KG1 (cell line): Measurements from ENCODE around the gene MAB21L3.

Experiments used
- DNase-seq: peaks from one replicate; lab custom pipeline; 2025; lab: John Stamatoyannopoulos, UW

Gene MAB21L3

DNA sequence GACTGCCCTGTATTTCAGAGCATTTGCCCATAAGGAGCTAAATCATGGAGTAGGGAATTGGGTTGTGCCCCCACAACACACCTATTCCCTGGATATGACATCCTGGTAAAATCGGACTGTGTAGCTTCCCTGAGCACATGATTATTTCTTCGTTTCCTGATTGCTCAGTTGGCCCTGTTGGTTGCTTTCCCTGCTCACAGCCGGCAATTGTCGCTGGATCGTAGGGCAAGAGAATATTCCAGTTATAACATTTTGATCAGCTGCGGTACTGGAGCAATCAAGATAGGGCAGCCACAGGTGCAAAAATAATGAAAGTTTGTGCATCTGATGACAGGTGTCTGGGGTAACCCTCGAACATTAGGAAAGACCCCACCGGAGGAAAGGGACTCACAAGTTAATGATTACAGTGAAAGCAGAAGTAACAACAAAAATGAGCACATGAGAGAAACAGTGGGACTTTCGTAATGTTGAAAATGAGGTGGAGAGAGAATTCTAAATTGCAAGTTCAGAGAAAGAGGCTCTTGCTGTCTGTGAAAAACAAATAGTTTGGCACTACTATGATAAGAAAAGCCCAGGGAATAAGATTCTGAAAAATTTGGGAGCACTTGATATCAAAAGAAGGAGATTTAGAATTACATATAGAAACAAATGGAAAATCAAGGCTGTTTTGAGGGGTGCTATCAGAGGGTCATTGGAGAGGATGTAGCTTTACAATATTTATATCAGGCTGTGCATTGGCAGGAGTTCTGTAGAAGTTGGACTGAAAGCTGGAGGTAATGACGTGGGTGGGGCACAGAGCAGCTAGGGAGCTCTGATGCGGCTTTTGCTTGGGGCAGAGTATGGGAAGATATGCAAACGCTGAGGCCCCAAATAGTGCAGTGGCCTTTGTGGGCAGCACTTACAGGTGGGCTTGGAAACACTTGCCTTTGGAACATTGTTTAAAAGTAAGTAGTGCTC is at the start of gene MAB21L3:
TSS of gene MAB21L3 (plus strand) at position 833 of the 957 bp plus-strand sequence. CDS start 1,217 bp downstream, outside the sequence.
- no peak for DNase-seq

DNA sequence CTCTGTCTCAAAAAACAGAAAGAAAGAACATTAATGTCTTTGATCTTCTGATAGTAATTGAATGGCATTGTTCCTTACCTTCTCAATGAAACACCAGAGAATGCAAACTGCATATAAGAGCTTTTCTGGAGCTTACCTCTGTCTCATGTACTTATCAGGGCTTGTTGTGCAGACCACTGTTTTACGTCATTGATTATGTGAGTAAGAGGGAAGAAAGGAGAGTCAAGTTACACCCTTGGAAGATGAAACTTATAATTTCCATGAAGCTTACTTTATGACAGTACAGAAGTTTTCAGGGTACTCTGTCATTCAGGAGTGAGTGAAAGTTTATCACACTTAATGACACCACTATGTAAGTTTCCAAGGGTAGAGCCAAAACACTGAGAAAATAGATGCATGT is 49.0 kb upstream of the MAB21L3 start:
- DNase-seq, result no peak

- DNase-seq, result no peak
Observed at GRCh38 chr1:116064616-116065015, 46.6 kb upstream of the MAB21L3 start.

GRCh38 chr1:116066868-116067565 is 44.2 kb upstream of the MAB21L3 start:
- no peak for DNase-seq

- DNase-seq, result no peak
Observed at GRCh38 chr1:116067566-116067890, 43.7 kb upstream of the MAB21L3 start.

- no peak for DNase-seq
Observed at GRCh38 chr1:116075575-116075974, 35.6 kb upstream of the MAB21L3 start.

- DNase-seq, result no peak
Observed at GRCh38 chr1:116075990-116076389, 35.2 kb upstream of the MAB21L3 start.

DNA sequence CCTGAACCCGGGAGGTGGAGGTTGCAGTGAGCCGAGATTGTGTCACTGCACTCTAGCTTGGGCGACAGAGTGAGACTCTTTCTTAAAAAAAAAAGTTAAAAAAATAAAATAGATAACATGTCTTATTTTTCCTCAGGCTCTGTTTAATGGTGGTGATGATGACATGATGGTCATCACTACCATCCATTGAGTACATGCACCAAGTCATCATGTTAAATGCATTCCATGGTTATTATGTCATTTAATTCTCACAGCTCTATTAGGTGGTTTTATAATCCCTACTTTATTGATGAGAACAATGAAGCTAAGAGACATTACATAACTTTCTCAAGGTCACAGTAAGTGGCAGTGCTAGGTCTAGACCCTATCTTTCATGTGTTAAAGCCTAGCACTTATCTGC is 34.4 kb upstream of the MAB21L3 start:
- DNase-seq, result no peak

- DNase-seq, result no peak
Observed at GRCh38 chr1:116078699-116079223, 32.4 kb upstream of the MAB21L3 start.

DNA sequence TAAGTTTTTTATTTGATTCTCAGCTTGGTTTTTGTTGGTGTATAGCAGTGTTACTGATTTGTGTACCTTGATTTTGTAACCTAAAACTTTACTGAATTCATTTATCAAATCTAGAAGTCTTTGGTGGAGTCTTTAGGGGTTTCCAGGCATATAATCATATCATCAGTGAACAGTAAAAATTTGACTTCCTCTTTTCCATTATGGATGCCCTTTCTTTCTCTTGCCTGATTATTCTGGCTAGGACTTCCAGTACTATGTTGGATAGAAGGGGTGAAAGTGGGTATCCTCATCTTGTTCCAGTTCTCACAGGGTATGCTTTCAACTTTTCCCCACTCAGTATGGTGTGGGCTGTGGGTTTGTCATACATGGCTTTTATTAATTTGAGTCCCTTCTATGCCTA is 23.6 kb upstream of the MAB21L3 start:
- DNase-seq, result no peak

DNA sequence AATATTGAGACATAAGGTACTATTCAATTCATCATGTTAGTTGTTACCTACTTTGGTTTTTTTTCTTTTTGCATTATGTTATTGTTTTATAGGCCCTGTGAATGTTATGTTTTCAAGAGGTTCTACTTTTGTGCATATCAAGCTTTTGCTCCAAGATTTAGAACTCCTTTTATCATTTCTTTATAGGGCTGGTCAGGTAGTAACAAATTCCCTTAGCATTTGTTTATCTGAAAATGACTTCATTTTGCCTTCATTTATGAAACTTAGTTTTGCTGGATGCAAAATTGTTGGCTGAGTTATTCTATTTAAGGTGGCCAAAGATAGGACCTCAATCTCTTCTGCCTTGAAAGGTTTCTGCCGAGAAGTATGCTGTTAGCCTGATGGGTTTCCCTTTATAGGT is 21.3 kb upstream of the MAB21L3 start:
- no peak for DNase-seq

GRCh38 chr1:116091083-116091482 is 20.1 kb upstream of the MAB21L3 start:
- DNase-seq, result no peak

DNA sequence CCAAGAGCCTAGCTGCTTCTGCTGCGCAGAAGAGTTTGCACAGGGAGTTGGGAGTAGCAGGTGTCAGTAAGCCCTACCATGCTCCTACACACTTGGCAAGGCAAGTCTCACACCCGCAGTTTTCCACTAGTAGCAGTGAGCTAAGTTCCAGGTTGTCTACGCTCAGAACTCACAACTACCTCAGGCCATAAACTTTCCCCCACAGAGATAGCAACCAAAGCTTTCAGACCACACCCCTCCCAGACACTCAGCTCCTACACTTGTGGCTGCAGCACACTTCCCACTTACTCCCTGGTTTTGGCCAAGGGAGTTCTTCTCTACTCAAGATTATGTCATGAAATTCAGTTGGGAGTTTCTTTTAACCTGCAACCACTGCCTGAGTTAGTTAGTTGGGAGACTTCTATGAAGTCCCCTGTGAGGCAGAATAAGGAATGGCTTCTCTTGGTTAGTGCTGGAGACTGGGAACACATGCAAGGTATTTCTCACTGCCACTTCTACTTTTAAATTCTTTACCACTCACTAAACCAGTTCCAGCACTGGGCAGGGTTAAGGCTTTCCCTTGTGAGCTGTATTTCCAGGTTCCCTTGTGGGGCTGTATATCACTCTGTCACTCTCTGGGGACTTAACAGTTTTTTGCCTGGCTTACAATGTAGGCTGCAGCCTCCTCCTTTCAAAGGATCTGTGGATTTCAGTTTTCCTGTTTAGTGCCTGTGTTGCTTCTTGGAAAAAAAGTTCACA is 18.3 kb upstream of the MAB21L3 start:
- DNase-seq, result no peak

- no peak for DNase-seq
Observed at GRCh38 chr1:116095027-116095426, 16.2 kb upstream of the MAB21L3 start.

GRCh38 chr1:116096013-116096618 is 15.1 kb upstream of the MAB21L3 start:
- DNase-seq, result no peak

- no peak for DNase-seq
Observed at GRCh38 chr1:116097626-116098025, 13.6 kb upstream of the MAB21L3 start.

DNA sequence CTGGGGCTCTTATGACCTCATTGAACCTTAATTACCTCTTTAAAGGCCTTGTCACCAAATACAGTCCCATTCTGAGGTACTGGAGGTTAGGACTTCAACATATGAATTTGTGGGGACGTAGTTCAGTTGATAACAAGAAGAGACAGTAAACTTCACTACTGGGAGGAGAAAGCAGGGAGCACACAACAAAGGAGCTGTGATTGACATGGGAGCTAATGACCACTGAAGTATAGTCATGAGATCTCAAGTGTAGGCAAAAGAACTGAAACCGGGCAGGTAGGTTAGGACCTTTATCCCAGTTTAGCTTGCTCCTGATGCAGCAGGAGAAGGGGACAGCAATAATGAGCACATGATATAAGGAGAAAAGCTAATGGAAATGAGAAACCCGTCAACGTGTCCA is 11.8 kb upstream of the MAB21L3 start:
- DNase-seq, result no peak

GRCh38 chr1:116099919-116100318 is 11.3 kb upstream of the MAB21L3 start:
- DNase-seq, result no peak

DNA sequence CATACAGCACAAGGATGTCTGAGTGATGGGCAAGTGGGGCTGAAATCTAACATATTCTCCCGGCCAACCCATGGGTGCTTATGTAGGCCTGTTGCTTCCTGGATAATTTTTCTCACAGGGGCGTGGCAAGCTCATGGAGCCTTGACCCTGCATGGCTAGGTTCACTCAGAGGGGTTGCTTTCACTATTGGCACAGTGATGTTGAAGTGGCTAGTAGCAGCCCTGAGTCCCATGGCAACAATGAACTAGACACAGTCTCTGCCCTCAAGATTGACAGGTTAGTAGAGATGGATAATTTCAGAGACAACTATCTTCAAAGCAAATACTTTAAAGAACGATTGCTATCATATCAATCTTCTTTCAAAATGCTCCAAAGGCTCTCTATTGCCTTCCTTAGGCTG is 6.5 kb upstream of the MAB21L3 start:
- DNase-seq, result no peak

DNA sequence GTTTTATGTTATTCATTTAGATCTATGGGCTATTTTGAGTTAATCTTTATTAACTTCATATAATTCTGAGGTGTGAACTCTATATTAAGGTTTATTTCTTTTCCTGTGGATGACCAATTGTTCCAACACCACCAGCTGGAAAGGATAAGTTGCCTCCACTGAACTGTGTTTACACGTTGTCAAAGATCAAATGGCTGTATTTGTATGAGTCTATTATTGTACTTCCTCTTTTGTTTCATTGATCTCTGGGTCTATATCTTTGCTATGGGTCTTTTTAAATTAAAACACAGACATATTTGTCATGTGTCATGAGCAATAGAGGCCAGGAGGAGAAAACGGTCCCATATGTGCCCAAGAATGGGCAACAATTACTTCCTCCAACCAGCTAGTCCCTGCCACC is 5.2 kb upstream of the MAB21L3 start:
- no peak for DNase-seq

DNA sequence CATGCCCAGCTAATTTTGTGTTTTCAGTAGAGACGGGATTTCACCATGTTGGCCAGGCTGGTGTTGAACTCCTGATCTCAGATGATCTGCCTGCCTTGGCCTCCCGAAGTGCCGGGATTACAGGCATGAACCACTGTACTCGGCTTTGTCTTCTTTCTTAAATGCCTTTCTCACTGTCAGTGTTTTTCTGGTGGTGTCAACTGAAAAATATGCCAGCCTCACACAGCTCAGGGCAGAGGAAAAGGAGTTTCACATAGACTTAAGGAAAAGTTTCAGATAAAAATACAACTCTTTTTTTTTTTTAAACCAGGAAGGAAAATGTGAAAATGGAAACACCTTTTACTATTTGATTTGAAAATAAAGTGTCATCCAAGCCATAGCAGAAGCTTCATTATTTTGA is 4.6 kb upstream of the MAB21L3 start:
- DNase-seq, result no peak

DNA sequence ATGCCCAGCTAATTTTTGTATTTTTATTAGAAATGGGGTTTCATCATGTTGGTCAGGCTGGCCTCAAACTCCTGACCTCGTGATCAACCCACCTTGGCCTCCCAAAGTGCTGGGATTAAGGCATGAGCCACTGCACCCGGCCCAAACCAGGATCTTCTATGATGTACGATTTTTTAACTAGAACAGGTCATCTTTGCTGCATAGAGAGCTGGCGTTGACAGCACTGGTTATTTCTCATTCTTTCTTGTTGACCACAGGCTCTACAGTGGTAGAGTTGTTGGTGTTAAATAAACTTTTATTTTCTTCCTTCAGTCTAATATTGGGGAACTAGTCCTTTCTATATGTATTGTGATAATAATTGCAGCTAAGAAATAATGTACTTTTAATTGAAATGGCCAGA is 3.8 kb upstream of the MAB21L3 start:
- DNase-seq, result no peak
